GM21381 (cell line): ENCODE data around the gene METTL26.
A peak's percentile ranks its signal among the peaks of the same experiment; 100 is the strongest.

Experiments used
- ATAC-seq: cut with Tn5 transposase; IDR thresholded peaks from one replicate; pipeline ENCODE4 v1.9.1; 2021; ENCODE audit warnings: mild to moderate bottlenecking, moderate library complexity; ENCODE audit not compliant: unreplicated experiment

Gene METTL26

GRCh38 chr16:660459-661183 lies 24.5 kb upstream of the METTL26 start:
- peak; percentile 56 for ATAC-seq

- no peak for ATAC-seq
Measured at GRCh38 chr16:660132-660458, 24.0 kb upstream of the METTL26 start.

- no peak for ATAC-seq
Measured at GRCh38 chr16:659618-660017, 23.5 kb upstream of the METTL26 start.

GRCh38 chr16:658679-659571 lies 22.8 kb upstream of the METTL26 start:
- ATAC-seq = no peak

- no peak for ATAC-seq
Measured at GRCh38 chr16:657487-657886, 21.4 kb upstream of the METTL26 start.

GRCh38 chr16:654034-654433 lies 17.9 kb upstream of the METTL26 start:
- no peak for ATAC-seq

GRCh38 chr16:652454-653305 lies 16.6 kb upstream of the METTL26 start:
- no peak for ATAC-seq

- ATAC-seq = no peak
Measured at GRCh38 chr16:651844-652243, 15.7 kb upstream of the METTL26 start.

- ATAC-seq = no peak
Measured at GRCh38 chr16:649631-650030, 13.5 kb upstream of the METTL26 start.

GRCh38 chr16:648781-649589 lies 12.9 kb upstream of the METTL26 start, which contains the start of gene WDR90:
Gene WDR90, plus strand, starts transcription at chr16:649365. Its CDS starts 52 bp downstream, at chr16:649417.
- peak; percentile 75 for ATAC-seq

GRCh38 chr16:648071-648780 lies 12.1 kb upstream of the METTL26 start:
- ATAC-seq = no peak

GRCh38 chr16:647173-647902 lies 11.2 kb upstream of the METTL26 start:
- no peak for ATAC-seq

GRCh38 chr16:646679-647172 lies 10.6 kb upstream of the METTL26 start:
- ATAC-seq = no peak

GRCh38 chr16:645852-646678 lies 10.0 kb upstream of the METTL26 start:
- no peak for ATAC-seq

- ATAC-seq = no peak
Measured at GRCh38 chr16:644556-644955, 8.5 kb upstream of the METTL26 start.

- no peak for ATAC-seq
Measured at GRCh38 chr16:643050-643368, 6.9 kb upstream of the METTL26 start.

GRCh38 chr16:642189-643049 lies 6.3 kb upstream of the METTL26 start:
- peak; percentile 46 for ATAC-seq
